Loucy (cell line): ENCODE results near the gene TJP1.
"Not testable (repeated sequence)": the region's sequence is repeated elsewhere in the genome, so short reads cannot be mapped to it uniquely, and the experiment has no call there.

Experiments
- H2AFZ ChIP-seq: fragments of 200-600 bp; sonication (generic); 2 replicates; pipeline ENCODE4 v1.6.0; 2016; ENCODE audit warnings: antibody characterized with exemption, mild to moderate bottlenecking, low read length, moderate library complexity
- H3F3A ChIP-seq: fragments of 200-600 bp; 2 replicates; pipeline ENCODE4 v1.6.0; 2016; ENCODE audit warnings: antibody characterized with exemption, low read depth, mild to moderate bottlenecking
- H3K27me3 ChIP-seq: fragments of 200-600 bp; sonication (generic); 2 replicates; pipeline ENCODE4 v1.6.1; 2014; ENCODE audit warnings: low read length, mild to moderate bottlenecking; ENCODE audit not compliant: insufficient read depth, poor library complexity, severe bottlenecking
- H3K36me3 ChIP-seq: fragments of 200-600 bp; sonication (generic); 2 replicates; pipeline ENCODE4 v1.6.1; 2016; ENCODE audit warnings: low read length; ENCODE audit not compliant: insufficient read depth
- H3K4me1 ChIP-seq: fragments of 200-600 bp; sonication (generic); 2 replicates; pipeline ENCODE4 v1.5.1; 2014; ENCODE audit warnings: low read length, mild to moderate bottlenecking; ENCODE audit not compliant: insufficient read depth, poor library complexity, severe bottlenecking
- H3K4me2 ChIP-seq: fragments of 200-600 bp; sonication (generic); 2 replicates; pipeline ENCODE4 v1.6.0; 2014; ENCODE audit warnings: antibody characterized with exemption, low read length, low read depth, mild to moderate bottlenecking; ENCODE audit not compliant: poor library complexity, severe bottlenecking
- H3K4me3 ChIP-seq: fragments of 200-600 bp; sonication (generic); 2 replicates; pipeline ENCODE4 v1.5.1; 2014; ENCODE audit warnings: low read length, mild to moderate bottlenecking, mixed read lengths; ENCODE audit not compliant: poor library complexity, severe bottlenecking
- H3K79me2 ChIP-seq: fragments of 200-600 bp; sonication (generic); 2 replicates; pipeline ENCODE4 v1.6.1; 2014; ENCODE audit warnings: low read length; ENCODE audit not compliant: insufficient read depth
- H3K9ac ChIP-seq: fragments of 200-600 bp; sonication (generic); 2 replicates; pipeline ENCODE4 v1.6.0; 2014; ENCODE audit warnings: mild to moderate bottlenecking, low read depth, low read length, moderate library complexity; ENCODE audit not compliant: poor library complexity, severe bottlenecking
- H3K9me2 ChIP-seq: fragments of 200-600 bp; sonication (generic); replicated peaks from 2 replicates; pipeline ENCODE4 v1.6.1; 2016; ENCODE audit warnings: low read depth, low read length, mixed read lengths
- H3K9me3 ChIP-seq: fragments of 200-600 bp; sonication (generic); 2 replicates; pipeline ENCODE4 v1.6.1; 2014; ENCODE audit warnings: mild to moderate bottlenecking, antibody characterized with exemption, low read length, low read depth; ENCODE audit not compliant: insufficient read depth
- H4K20me1 ChIP-seq: fragments of 200-600 bp; sonication (generic); 2 replicates; pipeline ENCODE4 v1.6.0; 2014; ENCODE audit warnings: antibody characterized with exemption, low read length, mild to moderate bottlenecking; ENCODE audit not compliant: insufficient read depth, poor library complexity, severe bottlenecking
- EZH2phosphoT487 ChIP-seq: fragments of 200-600 bp; IDR thresholded peaks from 2 replicates; pipeline ENCODE4 v1.6.1; 2018; ENCODE audit warnings: antibody characterized with exemption, mild to moderate bottlenecking, moderate library complexity, borderline replicate concordance
- TF ChIP-seq, protein P1 (sequence below): fragments of 200-600 bp; sonication (generic); conservative IDR thresholded peaks from 2 replicates; pipeline ENCODE4 v1.5.1; 2014; ENCODE audit warnings: mild to moderate bottlenecking, antibody characterized with exemption, low read length

The TJP1 gene

DNA sequence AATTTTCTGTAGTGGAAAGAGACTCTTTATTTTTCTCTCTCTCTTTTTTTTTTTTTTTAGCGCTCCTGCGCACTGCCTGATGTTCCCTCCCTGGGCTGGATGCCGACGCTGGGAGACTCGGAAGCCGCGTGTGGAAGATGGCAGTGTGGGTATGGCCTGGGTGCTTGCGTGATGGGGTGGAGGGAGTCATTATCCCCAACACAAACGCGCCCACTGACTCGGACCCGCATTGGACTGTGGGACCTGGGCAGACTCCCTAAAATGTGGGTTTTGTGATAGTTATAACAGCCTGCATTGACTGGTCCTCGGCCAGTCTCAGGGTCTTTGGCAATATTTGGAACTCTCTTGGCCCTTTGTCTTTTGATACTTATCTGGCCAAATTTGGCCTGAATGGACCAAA, 157.9 kb downstream of the TJP1 start:
- H3K36me3 ChIP-seq: no peaks in the 10 kb centered on the region
- H3K9ac ChIP-seq: no peak overlapping the region
- H2AFZ ChIP-seq: no peak overlapping the region
- H3K79me2 ChIP-seq: no peaks in the 10 kb centered on the region
- H3K9me3 ChIP-seq: no peaks in the 10 kb centered on the region
- no peaks in the 10 kb centered on the region for H3K9me2 ChIP-seq
- H3K4me2 ChIP-seq: no peak overlapping the region
- no peak overlapping the region for H3K4me3 ChIP-seq
- H3F3A ChIP-seq: no peaks in the 10 kb centered on the region
- no peaks in the 10 kb centered on the region for H3K27me3 ChIP-seq
- H3K4me1 ChIP-seq: no peaks in the 10 kb centered on the region
- no peaks in the 10 kb centered on the region for H4K20me1 ChIP-seq
- no peak for TF ChIP-seq EZH2phosphoT487
- TF ChIP-seq, protein P1, sequence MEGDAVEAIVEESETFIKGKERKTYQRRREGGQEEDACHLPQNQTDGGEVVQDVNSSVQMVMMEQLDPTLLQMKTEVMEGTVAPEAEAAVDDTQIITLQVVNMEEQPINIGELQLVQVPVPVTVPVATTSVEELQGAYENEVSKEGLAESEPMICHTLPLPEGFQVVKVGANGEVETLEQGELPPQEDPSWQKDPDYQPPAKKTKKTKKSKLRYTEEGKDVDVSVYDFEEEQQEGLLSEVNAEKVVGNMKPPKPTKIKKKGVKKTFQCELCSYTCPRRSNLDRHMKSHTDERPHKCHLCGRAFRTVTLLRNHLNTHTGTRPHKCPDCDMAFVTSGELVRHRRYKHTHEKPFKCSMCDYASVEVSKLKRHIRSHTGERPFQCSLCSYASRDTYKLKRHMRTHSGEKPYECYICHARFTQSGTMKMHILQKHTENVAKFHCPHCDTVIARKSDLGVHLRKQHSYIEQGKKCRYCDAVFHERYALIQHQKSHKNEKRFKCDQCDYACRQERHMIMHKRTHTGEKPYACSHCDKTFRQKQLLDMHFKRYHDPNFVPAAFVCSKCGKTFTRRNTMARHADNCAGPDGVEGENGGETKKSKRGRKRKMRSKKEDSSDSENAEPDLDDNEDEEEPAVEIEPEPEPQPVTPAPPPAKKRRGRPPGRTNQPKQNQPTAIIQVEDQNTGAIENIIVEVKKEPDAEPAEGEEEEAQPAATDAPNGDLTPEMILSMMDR: no peak

DNA sequence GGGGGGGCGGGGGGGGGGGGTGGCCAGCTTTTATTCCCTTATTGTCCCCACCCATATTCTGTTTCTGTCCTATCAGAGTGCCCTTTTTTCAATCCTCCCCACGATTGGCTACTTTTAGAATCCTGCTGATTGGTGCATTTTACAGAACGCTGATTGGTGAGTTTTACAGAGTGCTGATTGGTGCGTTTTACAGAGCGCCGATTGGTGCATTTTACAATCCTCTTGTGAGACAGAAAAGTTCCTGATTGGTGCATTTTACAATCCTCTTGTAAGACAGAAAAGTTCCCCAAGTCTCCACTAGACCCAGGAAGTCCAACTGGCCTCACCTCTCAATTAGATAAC, 164.8 kb downstream of the TJP1 start:
- not testable (repeated sequence) for H3K9me3 ChIP-seq, H3K36me3 ChIP-seq, H3K4me3 ChIP-seq, H2AFZ ChIP-seq, H3F3A ChIP-seq, H3K9ac ChIP-seq, H3K79me2 ChIP-seq, H3K27me3 ChIP-seq, H3K4me2 ChIP-seq, H3K9me2 ChIP-seq, H3K4me1 ChIP-seq, H4K20me1 ChIP-seq

DNA sequence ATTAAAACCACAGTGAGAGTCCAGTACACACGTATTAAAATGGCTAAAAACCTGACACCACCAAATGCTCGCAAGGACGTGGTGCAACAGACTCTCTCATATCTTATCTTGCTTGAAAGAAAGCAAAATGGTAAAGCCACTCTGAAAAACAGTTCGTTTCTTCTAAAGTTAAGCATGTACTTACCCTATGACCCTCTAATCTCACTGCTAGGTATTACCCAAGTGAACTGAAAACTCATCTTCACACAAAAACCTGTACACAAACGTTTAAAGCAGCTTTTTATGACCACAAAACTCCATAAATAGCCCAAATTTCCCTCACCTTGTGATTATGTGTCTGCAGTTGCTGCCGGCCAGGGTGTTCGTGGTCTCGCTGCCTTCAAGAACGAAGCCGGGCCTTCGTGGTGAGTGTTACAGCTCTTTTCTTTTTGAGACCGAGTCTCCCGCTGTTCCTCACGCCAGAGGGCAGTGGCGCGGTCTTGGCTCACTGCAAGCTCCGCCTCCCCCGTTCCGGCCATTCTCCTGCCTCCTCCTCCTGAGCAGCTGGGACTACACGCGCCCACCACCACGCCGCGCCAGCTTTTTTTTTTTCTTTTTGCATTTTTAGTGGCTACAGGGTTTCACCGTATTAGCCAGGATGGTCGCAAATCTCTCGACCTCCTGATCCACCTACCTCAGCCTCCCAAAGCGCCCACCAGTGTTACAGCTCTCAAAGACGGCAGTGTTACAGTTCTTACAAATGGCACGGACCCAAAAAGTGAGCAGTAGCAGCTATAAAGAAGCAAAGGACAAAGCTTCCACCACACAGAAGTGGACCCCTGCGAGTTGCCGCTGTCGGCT, 165.4 kb downstream of the TJP1 start:
- H3K27me3 ChIP-seq: no peaks in the 10 kb centered on the region
- no peak overlapping the region for H2AFZ ChIP-seq
- H3K9ac ChIP-seq: no peak overlapping the region
- H3K4me3 ChIP-seq: no peak overlapping the region
- H4K20me1 ChIP-seq: no peaks in the 10 kb centered on the region
- H3K4me1 ChIP-seq: no peaks in the 10 kb centered on the region
- no peak overlapping the region for H3K4me2 ChIP-seq
- H3K79me2 ChIP-seq: no peaks in the 10 kb centered on the region
- H3F3A ChIP-seq: no peaks in the 10 kb centered on the region
- no peaks in the 10 kb centered on the region for H3K36me3 ChIP-seq
- TF ChIP-seq, protein P1: no peak
- no peak for TF ChIP-seq EZH2phosphoT487
- no peaks in the 10 kb centered on the region; the same call in 1 of the 2 replicates for H3K9me3 ChIP-seq
- H3K9me2 ChIP-seq: no peaks in the 10 kb centered on the region

DNA sequence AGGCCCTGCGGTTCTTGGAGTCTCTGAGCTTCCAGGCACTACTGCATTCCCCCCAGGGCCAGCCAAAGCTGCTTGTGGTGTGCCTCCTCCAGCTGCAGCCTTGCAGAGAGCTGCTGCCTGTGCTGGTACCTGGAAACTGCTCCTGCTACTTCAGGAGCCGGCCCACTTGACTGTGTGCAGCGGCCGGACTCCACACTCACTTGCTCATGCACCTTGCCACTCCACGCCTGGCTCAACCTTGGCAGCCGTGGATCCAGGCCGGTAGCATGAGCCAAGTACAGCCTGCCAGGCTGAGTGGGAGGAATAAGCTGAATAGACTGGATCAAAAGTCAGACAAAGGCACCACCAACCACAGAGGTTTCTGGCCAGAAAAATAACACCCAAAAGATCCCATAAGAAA, 169.7 kb downstream of the TJP1 start:
- H4K20me1 ChIP-seq: no peaks in the 10 kb centered on the region
- TF ChIP-seq EZH2phosphoT487: no peak
- TF ChIP-seq, protein P1: no peak
- H3K9me3 ChIP-seq: peaks cover 7% of the 10 kb centered on the region; the same call in 1 of the 2 replicates
- H3K9me2 ChIP-seq: no peaks in the 10 kb centered on the region
- no peak overlapping the region for H3K4me3 ChIP-seq
- no peaks in the 10 kb centered on the region for H3K79me2 ChIP-seq
- H3K36me3 ChIP-seq: no peaks in the 10 kb centered on the region
- no peaks in the 10 kb centered on the region for H3K4me1 ChIP-seq
- no peak overlapping the region for H3K4me2 ChIP-seq
- no peaks in the 10 kb centered on the region for H3F3A ChIP-seq
- no peaks in the 10 kb centered on the region for H3K27me3 ChIP-seq
- H2AFZ ChIP-seq: no peak overlapping the region
- no peak overlapping the region for H3K9ac ChIP-seq
